IPS-18c (cell line): ENCODE results near the gene TMC6.
"Not testable (repeated sequence)": the region's sequence is repeated elsewhere in the genome, so short reads cannot be mapped to it uniquely, and the experiment has no call there.

Source experiments
- H3K4me3 ChIP-seq: 2 replicates; pipeline ENCODE4 v1.7.0; 2013; ENCODE audit warnings: low read depth, mild to moderate bottlenecking, low read length, moderate library complexity; ENCODE audit not compliant: insufficient read depth
- H3K9me3 ChIP-seq: one replicate; pipeline ENCODE4 v1.6.1; 2013; ENCODE audit warnings: mild to moderate bottlenecking, low read length, moderate library complexity; ENCODE audit not compliant: control insufficient read depth, insufficient read depth

TMC6 gene

GRCh38 chr17:78072961-78073360 lies 55.6 kb downstream of the TMC6 start:
- Histone ChIP-seq H3K4me3 (no peak overlapping the region), H3K9me3 (no peaks in the 10 kb centered on the region)

- Histone ChIP-seq H3K9me3 (no peaks in the 10 kb centered on the region), H3K4me3 (no peak overlapping the region)
These were observed 58.9 kb downstream of the TMC6 start for GRCh38 chr17:78069695-78070094.

DNA sequence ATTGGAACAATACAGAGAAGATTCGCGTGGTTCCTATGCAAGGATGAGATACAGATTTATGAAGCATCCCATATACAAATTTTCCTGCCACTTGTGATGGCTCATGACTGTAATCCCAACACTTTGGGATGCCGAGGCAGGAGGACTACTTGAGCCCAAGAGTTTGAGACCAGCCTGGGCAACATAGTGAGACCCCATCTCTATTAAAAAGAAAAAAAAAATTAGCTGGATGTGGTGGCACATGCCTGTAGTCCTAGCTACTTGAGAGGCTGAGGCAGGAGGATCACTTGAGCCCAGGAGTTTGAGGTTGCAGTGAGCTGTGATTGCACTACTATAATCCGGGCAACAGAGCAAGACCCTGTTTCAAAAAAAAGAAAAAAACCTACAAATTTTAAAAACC lies 61.6 kb downstream of the TMC6 start:
- not testable (repeated sequence) for H3K9me3 ChIP-seq, H3K4me3 ChIP-seq

DNA sequence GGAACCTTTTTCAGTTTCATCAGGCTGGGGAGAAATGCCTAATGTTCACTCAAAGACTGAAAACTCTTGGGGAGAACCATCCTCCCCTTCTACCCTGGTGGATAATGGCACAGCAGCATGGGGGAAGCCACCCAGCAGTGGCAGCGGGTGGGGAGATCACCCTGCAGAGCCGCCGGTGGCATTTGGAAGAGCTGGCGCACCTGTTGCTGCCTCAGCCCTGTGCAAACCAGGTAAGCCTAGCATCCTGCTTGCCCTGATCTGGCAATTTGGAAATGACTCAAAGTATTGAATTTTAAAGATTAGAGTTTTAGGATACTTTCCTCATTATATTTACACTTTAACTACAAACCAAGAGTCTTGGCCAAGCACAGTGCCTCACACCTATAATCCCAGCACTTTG lies 63.8 kb downstream of the TMC6 start:
- Histone ChIP-seq H3K4me3 (no peak overlapping the region), H3K9me3 (no peaks in the 10 kb centered on the region)

DNA sequence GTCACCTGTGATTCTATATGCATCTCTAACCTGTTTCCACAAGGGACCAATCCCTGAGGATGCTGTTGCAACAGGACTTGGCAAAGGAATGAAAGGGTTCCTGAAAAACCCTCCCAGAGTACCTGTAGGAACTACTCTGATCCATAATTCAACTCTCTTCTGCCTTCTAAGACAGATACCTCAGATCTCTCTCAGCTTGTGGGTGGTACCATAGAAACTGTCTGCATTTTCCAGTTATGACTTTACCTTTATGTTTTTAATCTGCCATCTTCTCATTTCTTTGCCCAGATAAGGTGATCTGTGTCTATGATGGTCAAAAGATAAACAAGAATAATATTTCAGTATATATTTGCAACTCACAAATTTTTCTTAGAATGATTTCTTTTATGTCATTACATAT lies 65.1 kb downstream of the TMC6 start:
- Histone ChIP-seq H3K9me3 (no peaks in the 10 kb centered on the region), H3K4me3 (no peak overlapping the region)

GRCh38 chr17:78062596-78062995 lies 66.0 kb downstream of the TMC6 start:
- H3K4me3 ChIP-seq, result no peak overlapping the region
- no peaks in the 10 kb centered on the region for H3K9me3 ChIP-seq
